CD14-positive monocyte (primary cell): ENCODE results near the gene SRD5A2. TPM values are rescaled to one million over a fixed set of nuclear protein-coding genes. Genes with fewer than 3 reads are reported as not detected.
A peak's percentile ranks its signal among the peaks of the same experiment; 100 is the strongest.

Source experiments
- DNase-seq, 3 donors: peaks; one replicate each; pipeline ENCODE4 v3.0.0-alpha.2; 2011 to 2022
- H2AFZ ChIP-seq: 2 replicates; pipeline ENCODE4 v1.6.0; 2012; ENCODE audit warnings: mild to moderate bottlenecking, low read depth, low read length, inconsistent platforms; ENCODE audit not compliant: insufficient read depth, poor library complexity, severe bottlenecking
- H3K27ac ChIP-seq, 2 donors: 1 replicate in 1 of 2; 2 replicates in 1 of 2; pipeline ENCODE4 v1.5.1; 2012 to 2013; ENCODE audit warnings: low read length in 2 of 2, control low read depth in 1 of 2, inconsistent platforms in 1 of 2, low read depth in 1 of 2, mild to moderate bottlenecking in 1 of 2
- H3K27me3 ChIP-seq, 2 donors: one replicate each; pipeline versions ENCODE4 v1.6.0 to v1.6.1; 2011 to 2013; ENCODE audit warnings: low read length in 2 of 2; ENCODE audit not compliant: control insufficient read depth in 2 of 2, insufficient read depth in 2 of 2
- H3K36me3 ChIP-seq, 2 donors: replicated peaks in 1 of 2; 1 replicate in 1 of 2; 2 replicates in 1 of 2; pipeline versions ENCODE4 v1.5.1 to v1.6.1; 2012 to 2013; ENCODE audit warnings: low read length in 2 of 2, control low read depth in 1 of 2, inconsistent platforms in 1 of 2, mild to moderate bottlenecking in 1 of 2; ENCODE audit not compliant: insufficient read depth in 2 of 2, control insufficient read depth in 1 of 2
- H3K4me1 ChIP-seq, 2 donors: 1 replicate in 1 of 2; 2 replicates in 1 of 2; pipeline versions ENCODE4 v1.5.1 to v1.6.1; 2012 to 2013; ENCODE audit warnings: low read length in 2 of 2, control low read depth in 1 of 2, inconsistent platforms in 1 of 2, mild to moderate bottlenecking in 1 of 2, moderate library complexity in 1 of 2; ENCODE audit not compliant: insufficient read depth in 2 of 2, control insufficient read depth in 1 of 2
- H3K4me2 ChIP-seq: replicated peaks from 2 replicates; pipeline ENCODE3; 2012; ENCODE audit warnings: low read length, moderate library complexity, mild to moderate bottlenecking; ENCODE audit not compliant: poor library complexity, severe bottlenecking; ENCODE audit errors: extremely low read depth
- H3K4me3 ChIP-seq, 3 experiments: fragments of 200-600 bp in 1 of 3; sonication (generic) in 1 of 3; replicated peaks in 1 of 3; 1 replicate in 2 of 3; 2 replicates in 1 of 3; pipeline ENCODE4 v1.5.1; 2011 to 2013; ENCODE audit warnings: low read length in 3 of 3, mild to moderate bottlenecking in 3 of 3, control low read depth in 2 of 3, low read depth in 2 of 3, inconsistent platforms in 1 of 3, moderate library complexity in 1 of 3
- H3K79me2 ChIP-seq: 2 replicates; pipeline ENCODE4 v1.6.0; 2012; ENCODE audit warnings: mild to moderate bottlenecking, control low read depth, inconsistent platforms, low read length, moderate library complexity; ENCODE audit not compliant: insufficient read depth
- H3K9ac ChIP-seq: 2 replicates; pipeline ENCODE4 v1.6.0; 2017; ENCODE audit warnings: low read length, mild to moderate bottlenecking; ENCODE audit not compliant: insufficient read depth, poor library complexity, severe bottlenecking
- H3K9me3 ChIP-seq, 2 donors: replicated peaks in 1 of 2; 1 replicate in 1 of 2; 2 replicates in 1 of 2; pipeline versions ENCODE4 v1.5.1 to v1.6.1; 2012 to 2013; ENCODE audit warnings: low read length in 2 of 2, control low read depth in 1 of 2; ENCODE audit not compliant: control insufficient read depth in 1 of 2, insufficient read depth in 1 of 2
- H4K20me1 ChIP-seq: 2 replicates; pipeline ENCODE4 v1.6.0; 2012; ENCODE audit warnings: mild to moderate bottlenecking, low read length, control low read depth, moderate library complexity; ENCODE audit not compliant: insufficient read depth
- H3K27ac Mint-ChIP-seq, 7 donors: one replicate each; pipeline ENCODE4 v1.8.0; 2020; ENCODE audit warnings: mild to moderate bottlenecking in 7 of 7, mixed read lengths in 7 of 7, moderate library complexity in 6 of 7, inconsistent platforms in 2 of 7
- H3K27me3 Mint-ChIP-seq, 3 donors: one replicate each; pipeline ENCODE4 v1.8.0; 2021 to 2022; ENCODE audit warnings: low read depth in 3 of 3, mild to moderate bottlenecking in 3 of 3, mixed read lengths in 3 of 3, moderate library complexity in 3 of 3, inconsistent platforms in 1 of 3
- H3K36me3 Mint-ChIP-seq, 2 donors: one replicate each; pipeline ENCODE4 v1.8.0; 2020; ENCODE audit warnings: mixed read lengths in 2 of 2, inconsistent platforms in 1 of 2, mild to moderate bottlenecking in 1 of 2
- H3K4me1 Mint-ChIP-seq: one replicate; pipeline ENCODE4 v1.8.0; 2020; ENCODE audit warnings: mild to moderate bottlenecking, mixed read lengths
- H3K4me3 Mint-ChIP-seq, 2 donors: one replicate each; pipeline ENCODE4 v1.8.0; 2020; ENCODE audit warnings: mild to moderate bottlenecking in 2 of 2, mixed read lengths in 2 of 2, moderate library complexity in 1 of 2
- H3K9me3 Mint-ChIP-seq, 7 donors: one replicate each; pipeline ENCODE4 v1.8.0; 2020 to 2022; ENCODE audit warnings: mixed read lengths in 7 of 7, mild to moderate bottlenecking in 6 of 7, moderate library complexity in 6 of 7, inconsistent platforms in 2 of 7
- CTCF ChIP-seq: fragments of 200-600 bp; IDR thresholded peaks from one replicate; pipeline ENCODE4 v1.8.0; 2022; ENCODE audit warnings: antibody characterized with exemption, mild to moderate bottlenecking
- WGBS: methylation state at CpG from one replicate; pipeline ENCODE4 v1.1.5; 2013; ENCODE audit warnings: missing lambda C conversion rate; ENCODE audit not compliant: insufficient coverage; 5-methylcytosine and 5-hydroxymethylcytosine counted together
- intact Hi-C, 2 donors: fragments of 100-400 bp; cut with micrococcal nuclease; formaldehyde crosslinking; loops; one replicate each; pipeline versions ENCODE4 v1.15.0 to v1.15.1; 2023
- polyA minus RNA-seq: library from RNA; depleted of rRNA, polyadenylated mRNA; stranded (reverse); fragments of >200 nt; gene quantifications from 2 replicates; pipeline ENCODE4 v1.2.3, GENCODE V29; 2012
- polyA plus RNA-seq, 3 donors: library from polyadenylated mRNA; depleted of rRNA in 1 of 3; unstranded in 2 of 3; stranded (reverse) in 1 of 3; fragments of 300-500 nt in 2 of 3; fragments of >200 nt in 1 of 3; fragmentation: Illumina TruSeq in 2 of 3; gene quantifications; 1 replicate in 2 of 3; 2 replicates in 1 of 3; pipeline ENCODE4 v1.2.3, GENCODE V29; 2012 to 2021
- total RNA-seq, 12 experiments: library from RNA in 1 of 12; stranded (reverse) in 1 of 12; fragments of 120-200 nt in 1 of 12; gene quantifications; one replicate each; pipeline ENCODE4 v1.2.4 and lab custom pipeline; 2013 to 2026; ENCODE audit warnings: mixed read lengths in 6 of 12, inconsistent platforms in 1 of 12

The SRD5A2 gene
- not detected for total RNA-seq (2013)
- not detected for polyA plus RNA-seq
- not detected in 2 replicates for polyA minus RNA-seq
- 0 to 1.3 (median 0) reads per million in 11 experiments for total RNA-seq (lab: John Stamatoyannopoulos, UW)

GRCh38 chr2:31580321-31581117, at the start of gene SRD5A2:
Gene SRD5A2 (minus strand): TSS chr2:31580938. CDS start chr2:31580900, 38 bp downstream.
- no peak for TF ChIP-seq CTCF
- Histone ChIP-seq H3K4me2 (no peak within 1 kb of the TSS), H3K9me3 (peaks cover 3 to 30% of the 10 kb centered on the region in 2 donors), H3K36me3 (no peaks in the 10 kb centered on the region), H4K20me1 (no peaks in the 10 kb centered on the region), H3K4me3 (no peak within 1 kb of the TSS), H2AFZ (no peak within 1 kb of the TSS), H3K9ac (no peak within 1 kb of the TSS), H3K79me2 (no peaks in the 10 kb centered on the region), H3K4me1 (no peaks in the 10 kb centered on the region), H3K27ac (no peak within 1 kb of the TSS), H3K27me3 (peaks cover 20 to 48% of the 10 kb centered on the region in 2 donors)
- Mint-ChIP-seq H3K27ac (peak within 1 kb of the TSS in 1 of 7 donors; percentile 27), H3K9me3 (peaks cover 6 to 19% (median 14%) of the 10 kb centered on the region in 7 donors), H3K4me3 (peak within 1 kb of the TSS in 1 of 2 donors; percentile 76), H3K36me3 (peaks cover 0 to 3% of the 10 kb centered on the region in 2 donors), H3K27me3 (peaks cover 38 to 52% (median 45%) of the 10 kb centered on the region in 3 donors), H3K4me1 (no peaks in the 10 kb centered on the region)
- intact Hi-C loops, result no loop called here
- no peak for DNase-seq
- 4% methylated on average over 73 of the region's 76 CpGs for WGBS

GRCh38 chr2:31606509-31606908, 25.8 kb upstream of the SRD5A2 start:
- Histone ChIP-seq H3K4me2 (no peak overlapping the region), H3K9ac (no peak overlapping the region), H3K27me3 (no peaks in the 10 kb centered on the region)

More at GRCh38 chr2:31606509-31606908, 25.8 kb upstream of the SRD5A2 start:
- intact Hi-C loops, result no loop called here
- Mint-ChIP-seq H3K4me3 (no peak overlapping the region), H3K36me3 (no peaks in the 10 kb centered on the region), H3K4me1 (no peaks in the 10 kb centered on the region), H3K27me3 (no peaks in the 10 kb centered on the region), H3K27ac (no peak overlapping the region), H3K9me3 (peaks cover 1 to 18% (median 11%) of the 10 kb centered on the region in 7 donors)
- no peak for DNase-seq
- no peak overlapping the region for H3K27ac ChIP-seq
- H3K4me1 ChIP-seq, result no peaks in the 10 kb centered on the region
- TF ChIP-seq CTCF, result no peak
- no peak overlapping the region for H3K4me3 ChIP-seq
- no CpG with 5 or more reads among the region's 3 CpGs for WGBS
- no peaks in the 10 kb centered on the region for H3K36me3 ChIP-seq
- no peaks in the 10 kb centered on the region for H3K79me2 ChIP-seq
- H4K20me1 ChIP-seq, result no peaks in the 10 kb centered on the region
- H3K9me3 ChIP-seq, result no peaks in the 10 kb centered on the region
- no peak overlapping the region for H2AFZ ChIP-seq
